Stimulated activated CD8-positive, alpha-beta memory T cell treated with anti-CD3 and anti-CD28 coated beads, Interleukin-7, amount 100 ng/mL, for 24 hours (primary cell): Measurements from ENCODE around the gene POTEJ.
A peak's percentile ranks its signal among the peaks of the same experiment; 100 is the strongest.
"Not testable (repeated sequence)": the region's sequence is repeated elsewhere in the genome, so short reads cannot be mapped to it uniquely, and the experiment has no call there.

Experiments
- DNase-seq: peaks from one replicate; pipeline ENCODE4 v3.0.0-alpha.2; 2020; ENCODE audit warnings: low read depth

POTEJ gene

GRCh38 chr2:130608276-130609001, 2.8 kb upstream of the POTEJ start:
- DNase-seq, result not testable (repeated sequence)

GRCh38 chr2:130609002-130609920, 2.0 kb upstream of the POTEJ start:
- not testable (repeated sequence) for DNase-seq

GRCh38 chr2:130610486-130610885, 754 bp upstream of the POTEJ start:
- not testable (repeated sequence) for DNase-seq

GRCh38 chr2:130628784-130629475, 17.7 kb downstream of the POTEJ start:
- not testable (repeated sequence) for DNase-seq

- not testable (repeated sequence) for DNase-seq
Measured at GRCh38 chr2:130638973-130639372, 27.7 kb downstream of the POTEJ start.

- DNase-seq, result not testable (repeated sequence)
Measured at GRCh38 chr2:130641688-130642087, 30.4 kb downstream of the POTEJ start.

GRCh38 chr2:130649285-130649684, 38.0 kb downstream of the POTEJ start:
- DNase-seq, result not testable (repeated sequence)

- DNase-seq, result not testable (repeated sequence)
Measured at GRCh38 chr2:130664506-130664905, 53.3 kb downstream of the POTEJ start.

GRCh38 chr2:130665596-130665995, 54.4 kb downstream of the POTEJ start:
- DNase-seq, result not testable (repeated sequence)

GRCh38 chr2:130667516-130667915, 56.3 kb downstream of the POTEJ start:
- not testable (repeated sequence) for DNase-seq

GRCh38 chr2:130670026-130670745, 58.9 kb downstream of the POTEJ start:
- DNase-seq, result not testable (repeated sequence)

GRCh38 chr2:130692041-130692770, 81.0 kb downstream of the POTEJ start:
- not testable (repeated sequence) for DNase-seq

GRCh38 chr2:130693474-130693873, 82.2 kb downstream of the POTEJ start:
- peak; percentile 6 for DNase-seq

GRCh38 chr2:130703250-130703649, 92.0 kb downstream of the POTEJ start:
- DNase-seq, result not testable (repeated sequence)
